ENCODE data around the gene RNF40.

RNF40 gene

DNA sequence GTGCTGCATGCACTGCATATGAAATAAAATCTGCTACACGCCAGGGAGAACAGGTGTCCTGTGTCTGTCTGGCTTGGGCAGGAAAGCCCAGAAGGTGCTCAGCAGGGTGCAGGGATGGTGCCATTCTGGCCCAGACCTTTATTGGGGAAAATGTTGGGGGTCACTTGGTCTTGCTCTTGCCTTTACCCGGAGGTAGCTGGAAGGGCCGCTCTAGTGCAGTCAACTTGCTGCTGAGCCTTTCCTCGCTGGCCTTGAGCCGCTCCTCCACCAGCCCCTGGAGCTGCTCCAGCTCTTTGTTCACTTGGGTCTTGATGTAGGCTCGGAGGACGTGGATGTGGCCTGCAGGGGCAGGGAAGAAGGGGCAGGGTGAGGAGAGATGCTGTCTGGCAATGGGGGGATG is 4.8 kb upstream of the RNF40 start:
- no peaks in the 10 kb centered on the region for H4K20me1 ChIP-seq (ENCODE audit: control insufficient read depth, insufficient read depth, low read depth, low read length)
- H3K27ac ChIP-seq (ENCODE audit: low read depth, low read length), result no peak overlapping the region
- peaks cover 26% of the 10 kb centered on the region for H3K79me2 ChIP-seq (ENCODE audit: control insufficient read depth, low read length)
- no peak overlapping the region for H3K4me2 ChIP-seq (ENCODE audit: low read length)
- peaks cover 72% of the 10 kb centered on the region for H3K36me3 ChIP-seq (ENCODE audit: control insufficient read depth, low read length)
- TF ChIP-seq, protein P1, sequence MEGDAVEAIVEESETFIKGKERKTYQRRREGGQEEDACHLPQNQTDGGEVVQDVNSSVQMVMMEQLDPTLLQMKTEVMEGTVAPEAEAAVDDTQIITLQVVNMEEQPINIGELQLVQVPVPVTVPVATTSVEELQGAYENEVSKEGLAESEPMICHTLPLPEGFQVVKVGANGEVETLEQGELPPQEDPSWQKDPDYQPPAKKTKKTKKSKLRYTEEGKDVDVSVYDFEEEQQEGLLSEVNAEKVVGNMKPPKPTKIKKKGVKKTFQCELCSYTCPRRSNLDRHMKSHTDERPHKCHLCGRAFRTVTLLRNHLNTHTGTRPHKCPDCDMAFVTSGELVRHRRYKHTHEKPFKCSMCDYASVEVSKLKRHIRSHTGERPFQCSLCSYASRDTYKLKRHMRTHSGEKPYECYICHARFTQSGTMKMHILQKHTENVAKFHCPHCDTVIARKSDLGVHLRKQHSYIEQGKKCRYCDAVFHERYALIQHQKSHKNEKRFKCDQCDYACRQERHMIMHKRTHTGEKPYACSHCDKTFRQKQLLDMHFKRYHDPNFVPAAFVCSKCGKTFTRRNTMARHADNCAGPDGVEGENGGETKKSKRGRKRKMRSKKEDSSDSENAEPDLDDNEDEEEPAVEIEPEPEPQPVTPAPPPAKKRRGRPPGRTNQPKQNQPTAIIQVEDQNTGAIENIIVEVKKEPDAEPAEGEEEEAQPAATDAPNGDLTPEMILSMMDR (IDR thresholded peaks at IDR 0.05; ENCODE audit: low read depth, low read length, poor library complexity, severe bottlenecking), result no peak
- TF ChIP-seq EZH2phosphoT487 (IDR thresholded peaks at IDR 0.05; ENCODE audit: borderline replicate concordance, low read length), result no peak
- H3K4me3 ChIP-seq (ENCODE audit: low read length), result no peak overlapping the region
- H3F3A ChIP-seq (ENCODE audit: control insufficient read depth, insufficient read depth), result peaks cover 21% of the 10 kb centered on the region
- no peaks in the 10 kb centered on the region for H3K9me2 ChIP-seq (replicated peaks; ENCODE audit: control insufficient read depth, low read length)
- no peaks in the 10 kb centered on the region for H3K9me3 ChIP-seq (ENCODE audit: control insufficient read depth, insufficient read depth, low read length)
- no peaks in the 10 kb centered on the region for H3K27me3 ChIP-seq (ENCODE audit: control insufficient read depth, low read length)
- peaks cover 29% of the 10 kb centered on the region for H3K4me1 ChIP-seq (ENCODE audit: control insufficient read depth, low read length)

DNA sequence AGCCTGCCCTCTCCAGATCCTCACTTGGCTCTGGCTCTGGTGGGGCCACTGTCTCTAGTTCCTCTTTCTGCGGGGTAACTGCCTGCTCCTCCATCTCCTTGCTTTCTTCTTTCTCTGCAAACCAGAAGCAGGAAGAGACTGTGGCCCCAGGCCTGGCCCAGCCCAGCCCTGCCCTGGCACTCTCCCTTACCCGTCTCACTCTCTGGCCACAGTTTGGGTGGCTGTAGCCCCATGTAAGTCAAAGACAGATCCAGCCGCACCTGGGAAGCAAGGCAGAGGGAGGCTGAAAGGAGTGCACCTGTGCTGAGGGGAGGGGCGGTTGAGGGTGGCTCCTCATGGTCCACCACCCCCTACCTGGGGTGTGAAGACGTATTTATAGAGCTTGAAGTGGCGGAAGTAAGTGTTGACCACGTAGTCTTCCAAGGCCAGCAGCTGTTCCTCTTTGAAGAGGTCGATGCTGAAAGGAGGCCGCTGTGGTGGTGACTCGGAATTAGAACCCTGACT is 3.1 kb upstream of the RNF40 start:
- peaks cover 18% of the 10 kb centered on the region for H3F3A ChIP-seq (ENCODE audit: control insufficient read depth, insufficient read depth)
- peak overlapping the region; percentile 84 for H3K27ac ChIP-seq (ENCODE audit: low read depth, low read length)
- peaks cover 4% of the 10 kb centered on the region; the same call in 1 of the 2 replicates for H4K20me1 ChIP-seq (ENCODE audit: control insufficient read depth, insufficient read depth, low read depth, low read length)
- H3K36me3 ChIP-seq (ENCODE audit: control insufficient read depth, low read length), result peaks cover 75% of the 10 kb centered on the region
- peaks cover 43% of the 10 kb centered on the region for H3K79me2 ChIP-seq (ENCODE audit: control insufficient read depth, low read length)
- H3K4me3 ChIP-seq (ENCODE audit: low read length), result peak overlapping the region; percentile 91
- H3K9me3 ChIP-seq (ENCODE audit: control insufficient read depth, insufficient read depth, low read length), result no peaks in the 10 kb centered on the region
- H3K27me3 ChIP-seq (ENCODE audit: control insufficient read depth, low read length), result no peaks in the 10 kb centered on the region
- TF ChIP-seq EZH2phosphoT487 (IDR thresholded peaks at IDR 0.05; ENCODE audit: borderline replicate concordance, low read length), result no peak
- TF ChIP-seq, protein P1 (IDR thresholded peaks at IDR 0.05; ENCODE audit: low read depth, low read length, poor library complexity, severe bottlenecking), result no peak
- peak overlapping the region; percentile 85 for H3K4me2 ChIP-seq (ENCODE audit: low read length)
- peaks cover 43% of the 10 kb centered on the region for H3K4me1 ChIP-seq (ENCODE audit: control insufficient read depth, low read length)
- H3K9me2 ChIP-seq (replicated peaks; ENCODE audit: control insufficient read depth, low read length), result no peaks in the 10 kb centered on the region

DNA sequence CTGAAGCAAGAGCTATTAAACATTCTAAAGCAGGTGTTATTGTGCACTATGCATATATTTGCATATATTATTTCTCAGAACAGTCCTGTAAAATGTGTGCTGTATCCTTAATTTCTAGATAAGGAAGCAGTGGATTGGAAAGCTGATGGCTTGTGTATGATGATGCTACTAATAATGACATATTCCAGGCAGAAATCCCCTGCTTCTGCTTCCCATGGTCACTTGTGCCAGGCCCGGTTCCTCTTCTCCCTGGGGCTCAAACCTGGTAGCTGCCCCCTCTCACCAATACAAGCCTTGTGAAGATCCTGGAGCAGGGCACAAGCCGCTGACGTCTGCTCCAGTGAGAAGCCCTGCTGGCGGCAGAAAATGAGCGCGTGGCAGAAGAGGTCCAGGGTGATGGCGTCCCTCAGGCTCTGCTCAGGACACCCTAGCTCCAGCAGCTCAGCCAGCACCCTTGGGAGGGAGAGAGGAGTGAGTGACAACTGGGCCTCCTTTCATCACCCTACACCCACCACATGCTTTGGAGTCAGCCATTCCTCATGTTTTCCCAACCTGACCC is 2.0 kb upstream of the RNF40 start:
- Histone ChIP-seq H3K4me3 (ENCODE audit: low read length) (peak overlapping the region; percentile 91), H3K9me3 (ENCODE audit: control insufficient read depth, insufficient read depth, low read length) (no peaks in the 10 kb centered on the region), H3K27me3 (ENCODE audit: control insufficient read depth, low read length) (no peaks in the 10 kb centered on the region), H3F3A (ENCODE audit: control insufficient read depth, insufficient read depth) (peaks cover 18% of the 10 kb centered on the region), H3K9me2 (replicated peaks; ENCODE audit: control insufficient read depth, low read length) (no peaks in the 10 kb centered on the region), H3K36me3 (ENCODE audit: control insufficient read depth, low read length) (peaks cover 77% of the 10 kb centered on the region), H3K4me1 (ENCODE audit: control insufficient read depth, low read length) (peaks cover 43% of the 10 kb centered on the region), H4K20me1 (ENCODE audit: control insufficient read depth, insufficient read depth, low read depth, low read length) (peaks cover 4% of the 10 kb centered on the region; the same call in 1 of the 2 replicates), H3K27ac (ENCODE audit: low read depth, low read length) (peak overlapping the region; percentile 84), H3K79me2 (ENCODE audit: control insufficient read depth, low read length) (peaks cover 49% of the 10 kb centered on the region), H3K4me2 (ENCODE audit: low read length) (peak overlapping the region; percentile 85)
- TF ChIP-seq, protein P1 (IDR thresholded peaks at IDR 0.05; ENCODE audit: low read depth, low read length, poor library complexity, severe bottlenecking), result no peak
- TF ChIP-seq EZH2phosphoT487 (IDR thresholded peaks at IDR 0.05; ENCODE audit: borderline replicate concordance, low read length), result no peak
